H9 (cell line): Measurements from ENCODE around the gene HGS. TPM values are rescaled to one million over a fixed set of nuclear protein-coding genes. Genes with fewer than 3 reads are reported as not detected.

Experiments used
- DNase-seq: peaks from one replicate; pipeline ENCODE4 v3.0.0-alpha.2; 2017
- H2AFZ ChIP-seq: one replicate; pipeline ENCODE4 v1.6.1; 2013; ENCODE audit warnings: mild to moderate bottlenecking, low read length, control low read depth, moderate library complexity
- H2AK5ac ChIP-seq: 2 replicates; pipeline ENCODE4 v1.6.1; 2013; ENCODE audit warnings: low read length, control low read depth, mixed read lengths; ENCODE audit not compliant: insufficient read length
- H2BK120ac ChIP-seq: one replicate; pipeline ENCODE4 v1.6.1; 2013; ENCODE audit warnings: low read depth, mild to moderate bottlenecking, low read length, control low read depth, inconsistent platforms; ENCODE audit not compliant: poor library complexity, severe bottlenecking
- H2BK12ac ChIP-seq: 2 replicates; pipeline ENCODE4 v1.6.1; 2013; ENCODE audit warnings: low read length, control low read depth, mixed read lengths, low read depth; ENCODE audit not compliant: insufficient read length
- H2BK15ac ChIP-seq: 2 replicates; pipeline ENCODE4 v1.6.1; 2013; ENCODE audit warnings: low read depth, low read length, control low read depth
- H2BK20ac ChIP-seq: one replicate; pipeline ENCODE4 v1.6.1; 2013; ENCODE audit warnings: low read depth, mild to moderate bottlenecking, low read length, control low read depth, inconsistent platforms; ENCODE audit not compliant: poor library complexity, severe bottlenecking
- H2BK5ac ChIP-seq: 2 replicates; pipeline ENCODE4 v1.6.1; 2013; ENCODE audit warnings: low read length, control low read depth, mixed read lengths; ENCODE audit not compliant: insufficient read length
- H3K14ac ChIP-seq: 2 replicates; pipeline ENCODE4 v1.6.1; 2013; ENCODE audit warnings: low read length, control low read depth; ENCODE audit not compliant: insufficient read depth
- H3K18ac ChIP-seq: 2 replicates; pipeline ENCODE4 v1.6.1; 2013; ENCODE audit warnings: low read depth, mild to moderate bottlenecking, mixed read lengths, low read length, control low read depth; ENCODE audit not compliant: insufficient read length
- H3K23ac ChIP-seq: 2 replicates; pipeline ENCODE4 v1.6.1; 2013; ENCODE audit warnings: low read length, control low read depth, mixed read lengths, low read depth; ENCODE audit not compliant: insufficient read length
- H3K23me2 ChIP-seq: 2 replicates; pipeline ENCODE4 v1.6.1; 2013; ENCODE audit warnings: low read depth, mild to moderate bottlenecking, mixed read lengths, low read length, control low read depth; ENCODE audit not compliant: insufficient read length, poor library complexity, severe bottlenecking
- H3K27ac ChIP-seq: 2 replicates; pipeline ENCODE4 v1.5.1; 2013; ENCODE audit warnings: low read length, control low read depth, mixed read lengths, low read depth; ENCODE audit not compliant: insufficient read length
- H3K27me3 ChIP-seq: 2 replicates; pipeline ENCODE4 v1.6.1; 2013; ENCODE audit warnings: low read length, control low read depth, inconsistent platforms; ENCODE audit not compliant: insufficient read depth
- H3K4ac ChIP-seq: 2 replicates; pipeline ENCODE4 v1.6.1; 2013; ENCODE audit warnings: low read depth, mild to moderate bottlenecking, control low read depth, inconsistent platforms, low read length, moderate library complexity
- H3K4me1 ChIP-seq: 2 replicates; pipeline ENCODE4 v1.6.1; 2013; ENCODE audit warnings: low read length, control low read depth, inconsistent platforms; ENCODE audit not compliant: insufficient read depth
- H3K4me2 ChIP-seq: 2 replicates; pipeline ENCODE4 v1.6.1; 2013; ENCODE audit warnings: low read length, control low read depth, mixed read lengths; ENCODE audit not compliant: insufficient read length, insufficient read depth
- H3K56ac ChIP-seq: 2 replicates; pipeline ENCODE4 v1.6.1; 2013; ENCODE audit warnings: low read depth, mild to moderate bottlenecking, mixed read lengths, low read length, control low read depth; ENCODE audit not compliant: insufficient read length
- H3K79me1 ChIP-seq: 2 replicates; pipeline ENCODE4 v1.6.1; 2013; ENCODE audit warnings: low read depth, mild to moderate bottlenecking, moderate library complexity, low read length, control low read depth, inconsistent platforms; ENCODE audit not compliant: insufficient read depth, poor library complexity, severe bottlenecking
- H3K79me2 ChIP-seq: 2 replicates; pipeline ENCODE4 v1.6.1; 2013; ENCODE audit warnings: low read length, control low read depth, inconsistent platforms; ENCODE audit not compliant: insufficient read depth
- H3K9ac ChIP-seq: 2 replicates; pipeline ENCODE4 v1.6.1; 2013; ENCODE audit warnings: low read length, control low read depth, mixed read lengths; ENCODE audit not compliant: insufficient read length; ENCODE audit errors: extremely low read depth
- H3K9me3 ChIP-seq: one replicate; pipeline ENCODE4 v1.6.1; 2013; ENCODE audit warnings: low read depth, low read length, inconsistent platforms; ENCODE audit not compliant: control insufficient read depth
- H3T11ph ChIP-seq: one replicate; pipeline ENCODE4 v1.6.1; 2013; ENCODE audit warnings: mild to moderate bottlenecking, low read length, control low read depth, inconsistent platforms
- H4K20me1 ChIP-seq: one replicate; pipeline ENCODE4 v1.6.1; 2013; ENCODE audit not compliant: control insufficient read depth, insufficient read length, insufficient read depth
- H4K5ac ChIP-seq: 2 replicates; pipeline ENCODE4 v1.6.1; 2013; ENCODE audit warnings: low read depth, mild to moderate bottlenecking, mixed read lengths, low read length, control low read depth; ENCODE audit not compliant: insufficient read length
- H4K8ac ChIP-seq: replicated peaks from 2 replicates; pipeline ENCODE4 v1.6.1; 2013; ENCODE audit warnings: low read length, control low read depth, mixed read lengths, low read depth; ENCODE audit not compliant: insufficient read length
- H4K91ac ChIP-seq: 2 replicates; pipeline ENCODE4 v1.6.1; 2013; ENCODE audit warnings: low read depth, mild to moderate bottlenecking, moderate library complexity, mixed read lengths, low read length, control low read depth; ENCODE audit not compliant: insufficient read length
- H3K27ac Mint-ChIP-seq, 3 experiments: 2 replicates in 2 of 3; 3 replicates in 1 of 3; pipeline ENCODE4 v1.8.0; 2020 to 2021; ENCODE audit warnings: mixed read lengths in 3 of 3, mild to moderate bottlenecking in 1 of 3, moderate library complexity in 1 of 3
- H3K27me3 Mint-ChIP-seq: 2 replicates; pipeline ENCODE4 v1.8.0; 2021; ENCODE audit warnings: low read depth, mild to moderate bottlenecking, moderate library complexity, mixed read lengths
- H3K36me3 Mint-ChIP-seq, 3 experiments: 2 replicates in 2 of 3; 3 replicates in 1 of 3; pipeline ENCODE4 v1.8.0; 2020 to 2021; ENCODE audit warnings: low read depth in 3 of 3, mixed read lengths in 3 of 3; ENCODE audit not compliant: insufficient read depth in 1 of 3
- H3K4me1 Mint-ChIP-seq, 2 experiments: 2 replicates each; pipeline ENCODE4 v1.8.0; 2020; ENCODE audit warnings: mixed read lengths in 2 of 2
- H3K4me3 Mint-ChIP-seq, 2 experiments: 2 replicates in 1 of 2; 3 replicates in 1 of 2; pipeline ENCODE4 v1.8.0; 2020 to 2021; ENCODE audit warnings: mild to moderate bottlenecking in 2 of 2, mixed read lengths in 2 of 2, moderate library complexity in 1 of 2
- H3K9me3 Mint-ChIP-seq, 2 experiments: 2 replicates in 1 of 2; 3 replicates in 1 of 2; pipeline ENCODE4 v1.8.0; 2020; ENCODE audit warnings: mild to moderate bottlenecking in 2 of 2, mixed read lengths in 2 of 2, moderate library complexity in 1 of 2
- WGBS: extraction: QIAGEN DNeasy Blood & Tissue Kit; methylation state at CpG from one replicate; pipeline ENCODE4 v1.1.7; 2013; ENCODE audit warnings: missing lambda C conversion rate, low lambda C conversion rate, mixed read lengths; ENCODE audit not compliant: insufficient read length; ENCODE audit errors: extremely low coverage; 5-methylcytosine and 5-hydroxymethylcytosine counted together
- total RNA-seq: library from RNA; stranded (reverse); gene quantifications from 2 replicates; pipeline ENCODE4 v1.2.1, GENCODE V29; 2021
- TF ChIP-seq, protein P1 (sequence below): fragments of 200-600 bp; sonication (generic); conservative IDR thresholded peaks from 3 replicates; pipeline ENCODE4 v1.8.0; 2021; ENCODE audit warnings: antibody characterized with exemption, mild to moderate bottlenecking

Gene HGS
- total RNA-seq, 1 experiment from 2014 or later = 106 TPM

DNA sequence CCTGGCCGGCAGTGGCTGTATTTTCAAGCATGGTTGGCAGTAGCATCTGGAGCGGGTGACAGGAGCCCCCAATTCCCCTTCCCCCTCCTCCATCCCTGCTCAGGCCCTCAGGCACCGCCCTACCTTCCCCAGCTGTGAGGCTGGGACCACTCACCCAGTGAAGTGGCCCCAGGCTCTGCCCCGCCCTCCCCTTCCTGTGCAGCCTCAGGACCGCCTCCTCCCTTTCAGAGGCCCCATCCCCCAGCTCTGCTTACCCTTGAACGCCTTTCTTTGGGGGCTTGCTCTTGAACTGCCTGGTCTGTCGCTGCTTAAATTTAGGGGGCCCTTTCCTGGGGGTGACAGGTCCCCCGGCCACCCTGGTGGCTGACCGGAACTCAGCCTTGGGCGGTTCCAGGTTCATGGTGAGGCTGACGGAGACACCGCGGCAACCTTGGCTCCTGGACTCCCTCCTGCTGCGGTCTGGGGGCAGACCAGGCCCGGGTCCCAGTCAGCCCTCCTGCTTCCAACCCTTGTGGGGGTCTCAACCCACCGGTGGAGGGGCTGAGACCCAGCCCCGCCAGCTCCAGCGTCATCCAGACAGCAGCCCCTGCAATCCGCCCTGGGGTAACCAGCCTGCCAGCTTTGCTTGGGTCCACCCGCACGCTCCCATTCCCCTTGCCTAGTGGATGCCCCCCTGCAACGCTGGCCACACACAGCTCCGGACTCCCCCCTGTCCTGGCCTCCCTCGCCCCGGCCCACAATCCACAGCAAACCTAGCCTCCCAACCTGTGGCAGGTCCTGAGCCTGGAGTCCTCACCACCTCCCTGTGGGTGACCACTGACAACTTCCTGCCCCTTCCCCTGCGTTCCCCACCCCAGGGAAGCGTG is 30.7 kb upstream of the HGS start:
- peaks cover 10 to 17% of the 10 kb centered on the region in 2 experiments for H3K4me1 Mint-ChIP-seq
- peak overlapping the region; percentile 28 for H3K4me2 ChIP-seq

More for the DNA sequence above, 30.7 kb upstream of the HGS start:
- H3K4me3 Mint-ChIP-seq = peak overlapping the region; percentile 44 to 68; a peak in 4 of 5 replicates
- Histone ChIP-seq H3K27ac (no peak overlapping the region), H3K23me2 (peaks cover 4% of the 10 kb centered on the region), H2BK12ac (no peak overlapping the region), H3K14ac (peak overlapping the region; percentile 67), H4K91ac (no peak overlapping the region), H3K4ac (no peak overlapping the region), H3K4me1 (peaks cover 3% of the 10 kb centered on the region; the same call in 1 of the 2 replicates), H2AFZ (no peak overlapping the region), H3K56ac (no peak overlapping the region), H2BK5ac (no peak overlapping the region), H3K9ac (no peak overlapping the region), H3K27me3 (no peaks in the 10 kb centered on the region; the same call in 1 of the 2 replicates), H2BK20ac (no peak overlapping the region), H4K5ac (no peak overlapping the region), H2BK15ac (no peak overlapping the region), H2AK5ac (no peak overlapping the region), H3K23ac (no peak overlapping the region), H2BK120ac (no peak overlapping the region), H3T11ph (no peak overlapping the region), H4K20me1 (no peaks in the 10 kb centered on the region), H3K18ac (peak overlapping the region; percentile 25), H3K9me3 (no peaks in the 10 kb centered on the region), H3K79me1 (no peaks in the 10 kb centered on the region), H4K8ac (no peak overlapping the region), H3K79me2 (no peaks in the 10 kb centered on the region)
- TF ChIP-seq, protein P1, sequence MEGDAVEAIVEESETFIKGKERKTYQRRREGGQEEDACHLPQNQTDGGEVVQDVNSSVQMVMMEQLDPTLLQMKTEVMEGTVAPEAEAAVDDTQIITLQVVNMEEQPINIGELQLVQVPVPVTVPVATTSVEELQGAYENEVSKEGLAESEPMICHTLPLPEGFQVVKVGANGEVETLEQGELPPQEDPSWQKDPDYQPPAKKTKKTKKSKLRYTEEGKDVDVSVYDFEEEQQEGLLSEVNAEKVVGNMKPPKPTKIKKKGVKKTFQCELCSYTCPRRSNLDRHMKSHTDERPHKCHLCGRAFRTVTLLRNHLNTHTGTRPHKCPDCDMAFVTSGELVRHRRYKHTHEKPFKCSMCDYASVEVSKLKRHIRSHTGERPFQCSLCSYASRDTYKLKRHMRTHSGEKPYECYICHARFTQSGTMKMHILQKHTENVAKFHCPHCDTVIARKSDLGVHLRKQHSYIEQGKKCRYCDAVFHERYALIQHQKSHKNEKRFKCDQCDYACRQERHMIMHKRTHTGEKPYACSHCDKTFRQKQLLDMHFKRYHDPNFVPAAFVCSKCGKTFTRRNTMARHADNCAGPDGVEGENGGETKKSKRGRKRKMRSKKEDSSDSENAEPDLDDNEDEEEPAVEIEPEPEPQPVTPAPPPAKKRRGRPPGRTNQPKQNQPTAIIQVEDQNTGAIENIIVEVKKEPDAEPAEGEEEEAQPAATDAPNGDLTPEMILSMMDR = no peak
- H3K27me3 Mint-ChIP-seq = peaks cover 2% of the 10 kb centered on the region
- no peaks in the 10 kb centered on the region; a peak in 2 of 5 replicates for H3K9me3 Mint-ChIP-seq
- no CpG with 5 or more reads among the region's 27 CpGs for WGBS
- H3K36me3 Mint-ChIP-seq = no peaks in the 10 kb centered on the region
- peak; percentile 88 for DNase-seq
- no peak overlapping the region for H3K27ac Mint-ChIP-seq
